GM12801 (cell line): ENCODE data around the gene COPG1.

Experiments used
- TF ChIP-seq, protein P1 (sequence below): IDR thresholded peaks from one replicate; pipeline ENCODE4 v1.5.1; 2011; ENCODE audit warnings: control low read depth; ENCODE audit not compliant: insufficient read length; ENCODE audit errors: extremely low read depth

COPG1 gene

DNA sequence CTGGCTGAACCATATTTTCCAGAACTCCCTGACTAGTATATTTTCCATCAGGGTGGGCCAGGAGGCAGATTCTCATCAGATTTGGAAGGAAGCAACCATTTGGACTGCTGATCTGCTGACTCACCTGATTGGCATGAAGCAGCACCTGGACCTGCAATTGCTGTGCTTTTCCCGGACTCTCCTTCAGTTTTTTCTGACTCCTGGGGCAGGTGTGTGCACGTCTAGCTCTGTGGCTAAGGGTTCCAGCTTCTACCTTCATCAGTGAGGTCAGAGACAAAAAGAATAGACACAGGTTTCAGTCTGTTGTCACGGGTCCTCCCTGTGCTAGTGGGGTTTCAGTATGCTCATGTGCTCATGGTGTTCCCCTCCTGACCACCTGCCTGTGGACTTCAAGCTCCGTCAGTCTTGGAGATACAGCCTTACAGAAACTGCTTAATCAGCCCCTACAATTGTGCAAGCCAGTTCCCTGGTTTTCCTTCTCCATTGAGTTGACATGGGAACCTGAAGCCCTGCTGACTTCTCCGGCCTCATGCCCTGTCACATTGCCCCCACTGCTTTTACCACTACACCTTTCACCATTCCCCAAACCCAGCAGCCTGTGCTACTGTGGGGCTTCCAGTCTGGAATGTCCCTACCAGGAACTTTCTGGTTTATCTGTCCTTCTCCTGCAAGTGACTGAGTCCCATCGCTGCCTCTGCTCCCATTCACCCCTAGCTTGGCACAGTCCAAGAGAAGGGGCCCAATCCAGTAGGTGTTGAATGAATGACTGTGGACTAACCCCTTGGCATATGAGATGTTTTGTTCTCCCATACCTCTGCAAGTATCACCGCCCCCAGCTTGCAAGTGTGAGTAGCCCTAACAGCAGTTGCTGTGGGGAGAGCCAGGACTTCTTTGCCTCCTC lies 61.0 kb downstream of the COPG1 start:
- TF ChIP-seq, protein P1, sequence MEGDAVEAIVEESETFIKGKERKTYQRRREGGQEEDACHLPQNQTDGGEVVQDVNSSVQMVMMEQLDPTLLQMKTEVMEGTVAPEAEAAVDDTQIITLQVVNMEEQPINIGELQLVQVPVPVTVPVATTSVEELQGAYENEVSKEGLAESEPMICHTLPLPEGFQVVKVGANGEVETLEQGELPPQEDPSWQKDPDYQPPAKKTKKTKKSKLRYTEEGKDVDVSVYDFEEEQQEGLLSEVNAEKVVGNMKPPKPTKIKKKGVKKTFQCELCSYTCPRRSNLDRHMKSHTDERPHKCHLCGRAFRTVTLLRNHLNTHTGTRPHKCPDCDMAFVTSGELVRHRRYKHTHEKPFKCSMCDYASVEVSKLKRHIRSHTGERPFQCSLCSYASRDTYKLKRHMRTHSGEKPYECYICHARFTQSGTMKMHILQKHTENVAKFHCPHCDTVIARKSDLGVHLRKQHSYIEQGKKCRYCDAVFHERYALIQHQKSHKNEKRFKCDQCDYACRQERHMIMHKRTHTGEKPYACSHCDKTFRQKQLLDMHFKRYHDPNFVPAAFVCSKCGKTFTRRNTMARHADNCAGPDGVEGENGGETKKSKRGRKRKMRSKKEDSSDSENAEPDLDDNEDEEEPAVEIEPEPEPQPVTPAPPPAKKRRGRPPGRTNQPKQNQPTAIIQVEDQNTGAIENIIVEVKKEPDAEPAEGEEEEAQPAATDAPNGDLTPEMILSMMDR, result no peak

DNA sequence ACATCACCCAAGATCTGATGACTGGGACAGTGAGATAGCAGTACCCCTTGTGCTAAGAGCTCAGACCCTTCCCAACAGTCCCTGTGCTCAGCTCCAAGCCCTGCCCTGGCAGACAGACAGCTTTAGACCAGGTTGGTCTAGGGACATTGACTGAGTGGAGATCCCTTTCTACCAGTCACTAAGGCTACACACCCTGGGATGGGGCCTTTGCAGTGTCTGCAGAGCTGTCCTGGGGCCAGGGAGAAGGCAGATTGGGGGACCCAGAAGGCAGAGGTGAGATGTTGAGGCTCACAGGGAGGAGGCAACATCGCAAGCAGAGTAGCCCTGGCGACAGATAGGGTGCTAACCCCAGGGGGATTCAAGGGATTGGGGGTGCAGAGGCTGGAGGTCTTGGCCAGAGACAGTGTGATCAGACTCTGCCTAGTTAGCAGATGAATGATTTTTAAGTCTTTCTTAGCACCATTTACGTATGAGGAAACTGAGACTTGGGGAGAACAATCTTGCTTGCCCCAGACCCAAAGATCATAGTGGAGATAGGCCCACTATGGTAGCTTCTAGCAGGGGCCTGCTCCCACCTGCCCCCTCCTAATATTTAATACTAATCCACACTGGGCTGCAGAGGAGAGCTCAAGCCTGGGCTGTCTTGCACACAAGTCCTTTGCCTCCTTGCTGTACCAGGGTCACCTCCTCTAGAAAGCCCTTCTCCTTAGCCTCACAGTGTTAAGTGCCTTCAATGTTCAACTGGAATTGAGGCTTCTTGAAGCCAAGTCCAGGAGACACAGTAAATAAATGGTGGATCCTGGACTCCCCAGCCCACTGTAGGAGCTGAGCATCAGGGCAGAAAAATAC lies 61.9 kb downstream of the COPG1 start:
- TF ChIP-seq, protein P1, result no peak

DNA sequence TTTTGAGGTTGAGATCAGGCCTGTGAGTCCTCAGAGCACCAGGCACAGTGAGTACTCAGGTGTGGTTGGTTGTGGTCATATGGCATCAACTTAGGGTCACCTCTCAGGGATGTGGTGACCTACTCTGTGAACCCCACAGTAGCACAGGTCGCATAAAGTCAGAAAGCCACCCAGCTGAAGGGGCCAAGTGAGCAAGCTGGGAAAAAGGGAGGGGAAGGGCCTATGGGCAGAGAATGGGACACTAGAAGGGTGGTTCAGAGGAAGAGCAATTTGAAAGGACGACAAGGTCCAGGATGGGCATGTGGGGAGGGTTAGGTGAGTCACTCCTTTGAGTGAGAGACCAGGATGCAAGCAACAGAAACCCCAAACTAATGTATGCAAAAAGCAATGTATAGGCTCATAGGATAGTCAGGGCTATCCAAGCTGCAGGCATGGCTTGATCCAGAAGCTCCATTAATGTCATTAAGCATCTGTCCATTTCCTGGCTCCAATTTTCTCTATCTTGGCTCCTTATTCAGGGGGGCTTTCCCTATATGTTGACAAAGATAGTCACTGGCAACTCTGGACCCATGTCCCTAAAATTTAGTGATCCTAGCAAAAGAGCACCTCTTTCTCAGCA lies 62.7 kb downstream of the COPG1 start:
- TF ChIP-seq, protein P1, result no peak

DNA sequence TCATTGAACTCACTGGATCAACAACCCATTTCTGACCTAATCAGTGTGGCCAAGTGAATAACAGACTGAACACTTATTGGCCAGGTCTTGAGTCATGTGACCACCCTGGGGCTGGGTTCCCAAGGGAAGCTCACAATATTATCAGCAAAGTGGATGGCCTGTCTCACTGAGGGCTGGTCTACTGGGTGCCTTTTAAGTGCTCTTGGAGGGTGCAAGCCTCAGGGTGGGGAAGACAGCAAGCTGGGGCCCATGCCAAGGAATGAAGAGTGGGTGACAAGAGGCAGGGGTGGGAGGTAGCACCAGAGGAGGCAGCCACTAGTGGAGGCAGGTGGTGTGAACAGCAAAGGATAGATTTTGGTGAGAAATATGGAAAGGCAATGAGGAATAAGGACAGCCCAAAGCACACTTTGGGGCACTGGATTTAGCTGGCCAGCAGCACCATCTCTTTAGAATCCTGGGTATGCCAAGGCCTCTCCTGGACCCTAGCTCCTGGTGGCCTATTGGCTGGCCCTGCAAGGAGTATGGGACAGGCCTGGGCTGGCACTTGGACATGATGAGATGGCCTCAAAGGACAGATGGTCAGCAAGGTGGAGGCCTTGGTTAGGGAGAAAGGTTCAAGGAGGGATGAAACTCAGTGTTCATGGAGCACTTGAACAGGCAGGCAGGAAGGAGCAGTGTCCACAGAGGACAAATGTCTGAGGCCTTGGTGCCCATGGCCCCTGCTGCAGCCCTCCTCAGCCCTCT lies 63.4 kb downstream of the COPG1 start:
- TF ChIP-seq, protein P1, result no peak

DNA sequence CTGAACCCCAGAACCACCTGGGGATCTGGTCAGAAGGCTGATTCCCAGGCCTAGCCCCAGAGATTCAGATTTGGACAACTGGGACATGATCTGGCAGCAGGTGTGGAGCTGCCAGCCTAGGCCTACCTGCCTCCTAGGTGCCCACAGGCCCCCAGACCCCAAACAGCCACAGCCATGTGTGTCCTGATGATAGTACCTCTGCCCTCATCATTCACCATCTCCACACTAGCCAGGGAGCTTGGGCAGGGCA lies 63.9 kb downstream of the COPG1 start:
- TF ChIP-seq, protein P1, result no peak

DNA sequence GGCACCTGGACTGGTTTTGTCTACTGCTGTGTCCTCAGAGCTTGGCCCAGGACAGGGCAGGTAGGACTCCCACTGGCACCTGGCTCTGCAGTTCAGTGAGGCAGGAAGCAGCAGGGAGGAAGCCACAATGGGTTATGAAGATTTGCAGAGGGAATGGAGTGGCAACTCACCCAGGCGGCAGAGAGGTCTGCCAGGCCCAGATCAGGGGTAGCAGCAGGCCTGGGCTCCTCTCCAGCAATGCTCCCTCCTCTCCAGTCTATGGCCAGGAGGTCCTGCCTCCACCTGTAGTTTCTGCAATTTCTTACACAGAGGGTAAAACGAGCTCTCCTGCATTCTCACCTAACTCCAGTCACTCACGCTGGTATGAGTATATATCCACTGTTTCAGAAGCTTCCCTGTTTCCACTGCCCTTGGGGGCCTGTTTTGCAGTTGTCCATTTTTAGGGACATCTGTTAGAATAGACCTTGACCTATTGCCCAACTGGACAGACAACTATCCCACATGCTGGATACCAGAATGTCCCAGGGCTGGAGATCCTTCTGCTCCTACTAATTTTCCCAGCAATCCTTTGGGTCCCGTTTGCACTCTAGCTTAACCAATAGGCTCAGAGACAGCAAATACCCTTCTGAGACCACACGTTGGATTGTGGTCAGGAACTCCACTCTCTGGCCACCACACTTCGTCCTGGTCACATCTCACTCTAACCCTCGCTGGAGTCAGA lies 64.4 kb downstream of the COPG1 start:
- TF ChIP-seq, protein P1, result no peak
